GM11168 (cell line): ENCODE data around the gene ATP1A2.

Source experiments
- in situ Hi-C: fragments of 300-500 bp; cut with MboI; formaldehyde crosslinking; loops from one replicate; pipeline ENCODE4 v1.12.0; 2022; ENCODE audit warnings: low sequenced_read_pairs; ENCODE audit not compliant: unreplicated experiment

Gene ATP1A2

GRCh38 chr1:160134791-160135572 lies 19.4 kb downstream of the ATP1A2 start:
- in situ Hi-C loops, result no loop called here

GRCh38 chr1:160136121-160136925 lies 20.8 kb downstream of the ATP1A2 start:
- in situ Hi-C loops, result no loop called here

GRCh38 chr1:160136926-160137200 lies 21.3 kb downstream of the ATP1A2 start:
- in situ Hi-C loops, result no loop called here

GRCh38 chr1:160137216-160137862 lies 21.8 kb downstream of the ATP1A2 start:
- in situ Hi-C loops, result no loop called here

- in situ Hi-C loops, result no loop called here
Measured at GRCh38 chr1:160139840-160140239, 24.3 kb downstream of the ATP1A2 start.

- in situ Hi-C loops, result no loop called here
Measured at GRCh38 chr1:160143695-160144094, 28.1 kb downstream of the ATP1A2 start.

GRCh38 chr1:160144921-160145320 lies 29.4 kb downstream of the ATP1A2 start:
- in situ Hi-C loops, result no loop called here

- in situ Hi-C loops, result no loop called here
Measured at GRCh38 chr1:160146107-160146506, 30.5 kb downstream of the ATP1A2 start.

GRCh38 chr1:160148121-160148520 lies 32.6 kb downstream of the ATP1A2 start:
- in situ Hi-C loops, result no loop called here

GRCh38 chr1:160149233-160149632 lies 33.7 kb downstream of the ATP1A2 start:
- in situ Hi-C loops, result no loop called here

- in situ Hi-C loops, result no loop called here
Measured at GRCh38 chr1:160149716-160150115, 34.2 kb downstream of the ATP1A2 start.

GRCh38 chr1:160151303-160151702 lies 35.7 kb downstream of the ATP1A2 start, which contains the start of gene ATP1A4:
ATP1A4 (plus strand) TSS chr1:160151603; CDS start chr1:160152041, 438 bp downstream.
- in situ Hi-C loops, result no loop called here

GRCh38 chr1:160154790-160155189 lies 39.2 kb downstream of the ATP1A2 start:
- in situ Hi-C loops, result no loop called here

GRCh38 chr1:160156361-160156760 lies 40.8 kb downstream of the ATP1A2 start:
- in situ Hi-C loops, result no loop called here

- in situ Hi-C loops, result no loop called here
Measured at GRCh38 chr1:160157174-160157573, 41.6 kb downstream of the ATP1A2 start.

- in situ Hi-C loops, result no loop called here
Measured at GRCh38 chr1:160158031-160158430, 42.5 kb downstream of the ATP1A2 start.

- in situ Hi-C loops, result no loop called here
Measured at GRCh38 chr1:160158534-160158933, 43.0 kb downstream of the ATP1A2 start.

GRCh38 chr1:160159846-160160245 lies 44.3 kb downstream of the ATP1A2 start:
- in situ Hi-C loops, result no loop called here

- in situ Hi-C loops, result no loop called here
Measured at GRCh38 chr1:160161965-160162705, 46.6 kb downstream of the ATP1A2 start.

GRCh38 chr1:160162931-160163330 lies 47.4 kb downstream of the ATP1A2 start:
- in situ Hi-C loops, result no loop called here
